Measurements from ENCODE around the gene NEGR1. TPM values are rescaled to one million over a fixed set of nuclear protein-coding genes. Genes with fewer than 3 reads are reported as not detected.

Gene NEGR1
- total RNA-seq, 1 donor from 2014 or later: 9.7 TPM

DNA sequence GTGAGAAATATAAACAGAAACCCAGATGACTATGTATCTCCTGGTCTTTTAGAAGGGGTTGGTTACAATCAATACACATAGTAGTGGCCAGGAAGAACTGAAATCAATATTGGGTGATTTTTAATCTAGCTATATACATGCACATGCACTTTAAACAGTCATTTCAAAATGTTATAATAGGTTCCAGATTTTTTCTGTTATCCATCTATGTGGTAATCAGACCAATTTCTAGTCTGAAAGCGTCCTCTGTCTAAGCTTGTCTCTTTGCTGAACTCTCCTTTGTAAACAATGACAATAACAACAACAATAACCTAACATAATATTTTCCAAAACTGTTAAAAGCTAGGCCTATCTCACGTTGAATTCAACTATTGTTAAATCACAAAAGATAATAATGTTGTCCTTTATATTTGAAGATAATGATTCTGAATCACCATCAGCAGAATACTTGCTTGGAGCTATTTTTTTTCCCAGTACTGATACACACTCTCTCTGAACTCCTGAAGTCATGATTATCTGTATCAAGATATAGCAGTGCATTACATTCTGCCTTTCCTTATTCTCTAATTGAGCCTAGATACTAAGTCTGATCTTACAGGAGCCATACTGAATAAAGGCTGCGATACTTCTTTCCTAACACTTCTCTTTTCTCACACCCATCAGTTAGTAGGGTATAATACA, 704.7 kb downstream of the NEGR1 start:
- Histone ChIP-seq H3K27me3 (ENCODE audit: low read depth) (no peaks in the 10 kb centered on the region), H3K27ac (replicated peaks) (no peak overlapping the region), H3K9me3 (replicated peaks) (no peaks in the 10 kb centered on the region), H3K36me3 (no peaks in the 10 kb centered on the region), H3K4me1 (no peaks in the 10 kb centered on the region), H3K4me3 (no peak overlapping the region)
- DNase-seq: no peak
- TF ChIP-seq, protein P1, sequence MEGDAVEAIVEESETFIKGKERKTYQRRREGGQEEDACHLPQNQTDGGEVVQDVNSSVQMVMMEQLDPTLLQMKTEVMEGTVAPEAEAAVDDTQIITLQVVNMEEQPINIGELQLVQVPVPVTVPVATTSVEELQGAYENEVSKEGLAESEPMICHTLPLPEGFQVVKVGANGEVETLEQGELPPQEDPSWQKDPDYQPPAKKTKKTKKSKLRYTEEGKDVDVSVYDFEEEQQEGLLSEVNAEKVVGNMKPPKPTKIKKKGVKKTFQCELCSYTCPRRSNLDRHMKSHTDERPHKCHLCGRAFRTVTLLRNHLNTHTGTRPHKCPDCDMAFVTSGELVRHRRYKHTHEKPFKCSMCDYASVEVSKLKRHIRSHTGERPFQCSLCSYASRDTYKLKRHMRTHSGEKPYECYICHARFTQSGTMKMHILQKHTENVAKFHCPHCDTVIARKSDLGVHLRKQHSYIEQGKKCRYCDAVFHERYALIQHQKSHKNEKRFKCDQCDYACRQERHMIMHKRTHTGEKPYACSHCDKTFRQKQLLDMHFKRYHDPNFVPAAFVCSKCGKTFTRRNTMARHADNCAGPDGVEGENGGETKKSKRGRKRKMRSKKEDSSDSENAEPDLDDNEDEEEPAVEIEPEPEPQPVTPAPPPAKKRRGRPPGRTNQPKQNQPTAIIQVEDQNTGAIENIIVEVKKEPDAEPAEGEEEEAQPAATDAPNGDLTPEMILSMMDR (IDR thresholded peaks at IDR 0.05; ENCODE audit: borderline replicate concordance): no peak
- intact Hi-C loops (cut with micrococcal nuclease): no loop called here

DNA sequence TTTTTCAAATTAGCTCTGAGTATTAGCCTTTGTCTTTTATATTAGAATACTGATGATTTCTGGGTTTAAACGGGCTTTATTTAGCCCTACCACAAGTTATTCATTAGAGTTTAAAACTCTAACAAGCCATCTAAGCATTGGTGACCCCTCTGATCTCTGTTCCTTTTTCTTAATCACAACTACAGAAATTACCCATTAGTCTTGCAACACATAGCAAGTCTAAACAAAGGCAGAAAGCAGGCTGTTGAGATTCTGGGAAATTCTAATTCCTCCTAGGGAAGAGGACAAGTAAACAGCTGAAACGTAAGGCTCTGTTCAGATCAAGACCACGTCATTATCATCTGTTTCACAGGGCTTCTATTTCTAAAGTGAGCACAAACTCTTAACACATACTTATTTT, 710.3 kb downstream of the NEGR1 start:
- Histone ChIP-seq H3K9me3 (replicated peaks) (no peaks in the 10 kb centered on the region), H3K27ac (replicated peaks) (no peak overlapping the region), H3K27me3 (ENCODE audit: low read depth) (no peaks in the 10 kb centered on the region), H3K36me3 (no peaks in the 10 kb centered on the region), H3K4me1 (no peaks in the 10 kb centered on the region), H3K4me3 (no peak overlapping the region)
- intact Hi-C loops (cut with micrococcal nuclease): no loop called here
- TF ChIP-seq, protein P1 (IDR thresholded peaks at IDR 0.05; ENCODE audit: borderline replicate concordance): no peak
- no peak for DNase-seq

DNA sequence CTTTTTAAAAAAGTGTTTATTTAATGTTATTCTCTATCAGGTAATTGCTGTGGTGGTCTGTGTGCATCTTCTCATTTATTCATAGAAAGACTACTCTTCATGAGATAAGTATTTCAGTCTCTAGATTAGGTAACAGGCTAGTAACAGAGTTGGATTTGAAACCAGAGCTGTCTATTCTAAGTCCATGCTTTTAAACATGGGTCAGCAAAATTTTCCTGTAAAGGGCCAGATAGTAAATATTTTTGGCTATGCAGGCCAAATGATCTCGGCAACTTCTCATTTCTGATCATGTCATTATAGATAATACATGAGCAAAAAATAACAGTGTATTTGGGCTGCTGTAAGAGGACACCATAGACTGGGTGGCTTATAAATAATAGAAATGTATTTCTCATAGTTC, 715.9 kb downstream of the NEGR1 start:
- Histone ChIP-seq H3K4me1 (peaks cover 16% of the 10 kb centered on the region), H3K4me3 (no peak overlapping the region), H3K9me3 (replicated peaks) (no peaks in the 10 kb centered on the region), H3K27ac (replicated peaks) (no peak overlapping the region), H3K27me3 (ENCODE audit: low read depth) (no peaks in the 10 kb centered on the region), H3K36me3 (no peaks in the 10 kb centered on the region)
- intact Hi-C loops (cut with micrococcal nuclease): no loop called here
- no peak for DNase-seq
- TF ChIP-seq, protein P1 (IDR thresholded peaks at IDR 0.05; ENCODE audit: borderline replicate concordance): no peak

DNA sequence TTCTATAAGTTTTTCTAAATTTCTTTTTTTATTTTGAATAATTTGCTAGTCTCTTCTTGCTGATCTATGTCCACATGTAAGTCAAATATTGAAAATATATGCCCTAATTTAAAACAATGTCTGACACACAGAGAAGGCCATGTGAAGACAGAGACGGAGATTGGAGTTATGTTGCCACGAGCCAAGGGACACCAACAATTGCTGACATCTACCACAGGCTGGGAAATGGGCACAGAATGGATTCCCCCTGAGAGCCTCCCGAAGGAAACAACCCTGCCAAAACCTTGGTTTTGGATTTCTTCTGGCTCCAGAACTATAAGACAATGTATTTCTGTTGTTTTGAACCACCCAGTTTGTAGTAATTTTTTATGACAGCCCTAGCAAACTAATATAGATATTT, 716.5 kb downstream of the NEGR1 start:
- no peaks in the 10 kb centered on the region for H3K36me3 ChIP-seq
- TF ChIP-seq, protein P1 (IDR thresholded peaks at IDR 0.05; ENCODE audit: borderline replicate concordance): no peak
- no peaks in the 10 kb centered on the region for H3K9me3 ChIP-seq (replicated peaks)
- H3K27me3 ChIP-seq (ENCODE audit: low read depth): no peaks in the 10 kb centered on the region
- intact Hi-C loops (cut with micrococcal nuclease): no loop called here
- no peak overlapping the region for H3K27ac ChIP-seq (replicated peaks)
- peaks cover 16% of the 10 kb centered on the region for H3K4me1 ChIP-seq
- H3K4me3 ChIP-seq: no peak overlapping the region
- DNase-seq: no peak

DNA sequence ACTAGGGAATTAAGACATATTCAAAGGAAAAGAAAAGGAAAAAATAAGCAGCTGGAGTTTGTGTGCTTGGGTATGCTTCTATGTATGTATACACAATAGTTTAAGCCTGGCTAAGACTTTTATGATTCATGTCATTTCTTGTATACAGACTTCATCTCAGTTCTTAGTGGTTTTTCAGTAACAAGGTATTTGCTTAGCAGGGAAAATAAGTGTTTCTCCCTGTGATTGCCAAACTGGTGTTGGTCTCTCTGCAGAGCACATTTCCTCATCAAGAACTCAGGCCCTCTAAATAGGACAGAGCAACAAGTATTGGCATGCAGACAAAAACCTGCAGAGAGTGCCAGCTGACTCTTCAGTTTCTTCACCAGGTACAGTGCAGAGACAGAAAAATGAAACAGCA, 717.1 kb downstream of the NEGR1 start:
- Histone ChIP-seq H3K36me3 (no peaks in the 10 kb centered on the region), H3K4me1 (peaks cover 16% of the 10 kb centered on the region), H3K9me3 (replicated peaks) (no peaks in the 10 kb centered on the region), H3K27me3 (ENCODE audit: low read depth) (no peaks in the 10 kb centered on the region), H3K27ac (replicated peaks) (peak overlapping the region; percentile 21), H3K4me3 (no peak overlapping the region)
- intact Hi-C loops (cut with micrococcal nuclease): no loop called here
- TF ChIP-seq, protein P1 (IDR thresholded peaks at IDR 0.05; ENCODE audit: borderline replicate concordance): no peak
- DNase-seq: peak; percentile 11

Measured in left ventricle myocardium inferior (tissue), 1 donor.